ENCODE measurements around the gene DOCK9. TPM values are rescaled to one million over a fixed set of nuclear protein-coding genes. Genes with fewer than 3 reads are reported as not detected.

DOCK9 gene
- polyA plus RNA-seq, 1 donor (not counting 4 experiments of a cell fraction or from before 2014, with no cell fraction given), result 110 TPM

DNA sequence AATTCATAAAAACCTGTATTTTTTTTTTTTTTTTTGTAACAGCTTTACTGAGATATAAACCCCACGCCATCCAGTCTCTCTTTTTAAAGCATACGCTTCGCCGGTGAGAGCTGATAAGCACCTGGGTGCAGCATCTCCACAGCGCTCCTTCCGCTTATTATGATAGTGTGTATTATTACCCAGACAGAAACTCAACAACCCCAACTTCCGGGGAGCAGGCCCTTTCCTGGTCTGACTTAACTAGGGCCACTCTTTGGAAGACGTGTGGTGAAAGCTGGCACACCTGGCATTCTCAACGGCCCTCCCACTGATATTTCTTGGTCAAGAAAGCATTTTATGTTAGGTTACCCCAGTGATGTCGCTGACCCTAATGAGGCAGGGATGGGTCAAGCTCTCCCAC lies 173.9 kb downstream of the DOCK9 start:
- H2AFZ ChIP-seq (ENCODE audit: control insufficient read depth, low read length), result no peak overlapping the region
- H3K4me2 ChIP-seq (ENCODE audit: control insufficient read depth, extremely low read depth, insufficient read depth, low read depth, low read length), result no peak overlapping the region
- no peak for TF ChIP-seq EZH2 (IDR thresholded peaks at IDR 0.05; ENCODE audit: low read length)
- TF ChIP-seq, protein P1, sequence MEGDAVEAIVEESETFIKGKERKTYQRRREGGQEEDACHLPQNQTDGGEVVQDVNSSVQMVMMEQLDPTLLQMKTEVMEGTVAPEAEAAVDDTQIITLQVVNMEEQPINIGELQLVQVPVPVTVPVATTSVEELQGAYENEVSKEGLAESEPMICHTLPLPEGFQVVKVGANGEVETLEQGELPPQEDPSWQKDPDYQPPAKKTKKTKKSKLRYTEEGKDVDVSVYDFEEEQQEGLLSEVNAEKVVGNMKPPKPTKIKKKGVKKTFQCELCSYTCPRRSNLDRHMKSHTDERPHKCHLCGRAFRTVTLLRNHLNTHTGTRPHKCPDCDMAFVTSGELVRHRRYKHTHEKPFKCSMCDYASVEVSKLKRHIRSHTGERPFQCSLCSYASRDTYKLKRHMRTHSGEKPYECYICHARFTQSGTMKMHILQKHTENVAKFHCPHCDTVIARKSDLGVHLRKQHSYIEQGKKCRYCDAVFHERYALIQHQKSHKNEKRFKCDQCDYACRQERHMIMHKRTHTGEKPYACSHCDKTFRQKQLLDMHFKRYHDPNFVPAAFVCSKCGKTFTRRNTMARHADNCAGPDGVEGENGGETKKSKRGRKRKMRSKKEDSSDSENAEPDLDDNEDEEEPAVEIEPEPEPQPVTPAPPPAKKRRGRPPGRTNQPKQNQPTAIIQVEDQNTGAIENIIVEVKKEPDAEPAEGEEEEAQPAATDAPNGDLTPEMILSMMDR (optimal IDR thresholded peaks at IDR 0.05 in 1 of 3, IDR thresholded peaks at IDR 0.05 in 1 of 3, conservative IDR thresholded peaks at IDR 0.05 in 1 of 3; ENCODE audit: extremely low read depth in 1 of 3, insufficient read depth in 2 of 3, low read length in 3 of 3), result no peak
- H3K27ac ChIP-seq (ENCODE audit: control insufficient read depth, insufficient read depth, low read length), result no peak overlapping the region
- H3K9ac ChIP-seq (ENCODE audit: control insufficient read depth, extremely low read depth, insufficient read depth, low read length), result no peak overlapping the region
- no peaks in the 10 kb centered on the region for H3K79me2 ChIP-seq (ENCODE audit: control insufficient read depth, insufficient read depth, low read length)
- no peaks in the 10 kb centered on the region for H3K4me1 ChIP-seq (ENCODE audit: control insufficient read depth, extremely low read depth, insufficient read depth, low read length)
- H3K36me3 ChIP-seq (ENCODE audit: control insufficient read depth in 2 of 2, extremely low read depth in 1 of 2, insufficient read depth in 2 of 2, low read length in 2 of 2), result peaks cover 22 to 25% of the 10 kb centered on the region in 2 experiments
- H3K27me3 ChIP-seq (ENCODE audit: control insufficient read depth, extremely low read depth, insufficient read depth, low read length), result no peaks in the 10 kb centered on the region
- H3K4me3 ChIP-seq (ENCODE audit: control insufficient read depth in 2 of 3, extremely low read depth in 1 of 3, insufficient read depth in 2 of 3, low read depth in 1 of 3, low read length in 3 of 3), result no peak overlapping the region
- DNase-seq (ENCODE audit: low read depth, low spot score) (no peak), FAIRE-seq (no peak)
- no peaks in the 10 kb centered on the region for H3K9me1 ChIP-seq (ENCODE audit: control insufficient read depth, extremely low read depth, insufficient read depth, low read length)
- dilution Hi-C loops (cut with MboI; ENCODE audit: extremely low pct_ligation_motif_present, low sequenced_read_pairs), result no loop called here
- H4K20me1 ChIP-seq (ENCODE audit: control insufficient read depth, extremely low read depth, insufficient read depth, low read length), result no peaks in the 10 kb centered on the region
- no peaks in the 10 kb centered on the region for H3K9me3 ChIP-seq (ENCODE audit: control insufficient read depth, low read depth, low read length)

DNA sequence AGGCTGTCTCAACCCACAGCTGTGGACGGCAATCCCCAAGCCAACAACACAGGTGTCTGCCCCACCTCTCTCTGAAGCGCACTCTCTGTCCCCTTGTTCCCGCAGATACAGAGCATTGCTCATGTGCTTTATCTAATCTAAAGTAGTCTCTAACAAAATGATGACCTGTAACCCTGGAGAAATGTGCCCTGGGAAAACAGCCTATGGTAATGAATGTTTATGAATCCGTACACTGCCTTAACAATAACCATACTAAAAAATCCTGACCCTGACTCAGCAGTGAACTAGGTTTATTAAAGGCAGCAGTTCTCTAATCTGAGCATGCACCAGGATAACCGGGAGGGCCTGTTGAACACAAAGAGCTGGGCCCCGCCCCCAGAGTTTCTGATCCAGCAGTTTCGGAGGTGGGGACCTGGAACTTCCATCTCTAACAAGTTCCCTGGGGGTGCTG lies 174.7 kb downstream of the DOCK9 start:
- no peaks in the 10 kb centered on the region for H3K4me1 ChIP-seq (ENCODE audit: control insufficient read depth, extremely low read depth, insufficient read depth, low read length)
- peaks cover 24 to 33% of the 10 kb centered on the region in 2 experiments for H3K36me3 ChIP-seq (ENCODE audit: control insufficient read depth in 2 of 2, extremely low read depth in 1 of 2, insufficient read depth in 2 of 2, low read length in 2 of 2)
- H3K4me2 ChIP-seq (ENCODE audit: control insufficient read depth, extremely low read depth, insufficient read depth, low read depth, low read length), result no peak overlapping the region
- no peaks in the 10 kb centered on the region for H3K79me2 ChIP-seq (ENCODE audit: control insufficient read depth, insufficient read depth, low read length)
- H3K9me3 ChIP-seq (ENCODE audit: control insufficient read depth, low read depth, low read length), result no peaks in the 10 kb centered on the region
- dilution Hi-C loops (cut with MboI; ENCODE audit: extremely low pct_ligation_motif_present, low sequenced_read_pairs), result no loop called here
- no peak for FAIRE-seq
- DNase-seq (ENCODE audit: low read depth, low spot score), result no peak
- H3K9me1 ChIP-seq (ENCODE audit: control insufficient read depth, extremely low read depth, insufficient read depth, low read length), result no peaks in the 10 kb centered on the region
- H3K4me3 ChIP-seq (ENCODE audit: control insufficient read depth in 2 of 3, extremely low read depth in 1 of 3, insufficient read depth in 2 of 3, low read depth in 1 of 3, low read length in 3 of 3), result no peak overlapping the region
- TF ChIP-seq EZH2 (IDR thresholded peaks at IDR 0.05; ENCODE audit: low read length), result no peak
- TF ChIP-seq, protein P1 (optimal IDR thresholded peaks at IDR 0.05 in 1 of 3, IDR thresholded peaks at IDR 0.05 in 1 of 3, conservative IDR thresholded peaks at IDR 0.05 in 1 of 3; ENCODE audit: extremely low read depth in 1 of 3, insufficient read depth in 2 of 3, low read length in 3 of 3), result no peak
- H2AFZ ChIP-seq (ENCODE audit: control insufficient read depth, low read length), result no peak overlapping the region
- no peak overlapping the region for H3K9ac ChIP-seq (ENCODE audit: control insufficient read depth, extremely low read depth, insufficient read depth, low read length)
- H4K20me1 ChIP-seq (ENCODE audit: control insufficient read depth, extremely low read depth, insufficient read depth, low read length), result no peaks in the 10 kb centered on the region
- no peaks in the 10 kb centered on the region for H3K27me3 ChIP-seq (ENCODE audit: control insufficient read depth, extremely low read depth, insufficient read depth, low read length)
- no peak overlapping the region for H3K27ac ChIP-seq (ENCODE audit: control insufficient read depth, insufficient read depth, low read length)

Measured in keratinocyte (primary cell).